ENCODE results near the gene ADCY5. TPM values are rescaled to one million over a fixed set of nuclear protein-coding genes. Genes with fewer than 3 reads are reported as not detected.

The ADCY5 gene
- total RNA-seq, 6 experiments from 2014 or later: 0.09 to 0.95 (median 0.19) TPM

- TF ChIP-seq, protein P1, sequence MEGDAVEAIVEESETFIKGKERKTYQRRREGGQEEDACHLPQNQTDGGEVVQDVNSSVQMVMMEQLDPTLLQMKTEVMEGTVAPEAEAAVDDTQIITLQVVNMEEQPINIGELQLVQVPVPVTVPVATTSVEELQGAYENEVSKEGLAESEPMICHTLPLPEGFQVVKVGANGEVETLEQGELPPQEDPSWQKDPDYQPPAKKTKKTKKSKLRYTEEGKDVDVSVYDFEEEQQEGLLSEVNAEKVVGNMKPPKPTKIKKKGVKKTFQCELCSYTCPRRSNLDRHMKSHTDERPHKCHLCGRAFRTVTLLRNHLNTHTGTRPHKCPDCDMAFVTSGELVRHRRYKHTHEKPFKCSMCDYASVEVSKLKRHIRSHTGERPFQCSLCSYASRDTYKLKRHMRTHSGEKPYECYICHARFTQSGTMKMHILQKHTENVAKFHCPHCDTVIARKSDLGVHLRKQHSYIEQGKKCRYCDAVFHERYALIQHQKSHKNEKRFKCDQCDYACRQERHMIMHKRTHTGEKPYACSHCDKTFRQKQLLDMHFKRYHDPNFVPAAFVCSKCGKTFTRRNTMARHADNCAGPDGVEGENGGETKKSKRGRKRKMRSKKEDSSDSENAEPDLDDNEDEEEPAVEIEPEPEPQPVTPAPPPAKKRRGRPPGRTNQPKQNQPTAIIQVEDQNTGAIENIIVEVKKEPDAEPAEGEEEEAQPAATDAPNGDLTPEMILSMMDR (IDR thresholded peaks at IDR 0.05): no peak
- Mint-ChIP-seq H3K9me3 (peaks cover 4% of the 10 kb centered on the region; the same call in 1 of the 2 replicates), H3K27ac (no peak overlapping the region), H3K4me3 (no peak overlapping the region), H3K36me3 (ENCODE audit: low read depth) (no peaks in the 10 kb centered on the region), H3K4me1 (ENCODE audit: low read depth) (no peaks in the 10 kb centered on the region), H3K27me3 (ENCODE audit: insufficient read depth) (peaks cover 16% of the 10 kb centered on the region)
- DNase-seq: no peak
Measured at GRCh38 chr3:123334056-123334455, 114.8 kb downstream of the ADCY5 start.

- H3K4me3 Mint-ChIP-seq: no peak overlapping the region
- no peak overlapping the region for H3K27ac Mint-ChIP-seq
- DNase-seq: no peak
- TF ChIP-seq, protein P1 (IDR thresholded peaks at IDR 0.05): no peak
- no peaks in the 10 kb centered on the region for H3K4me1 Mint-ChIP-seq (ENCODE audit: low read depth)
- H3K9me3 Mint-ChIP-seq: peaks cover 4% of the 10 kb centered on the region; the same call in 1 of the 2 replicates
- peaks cover 16% of the 10 kb centered on the region for H3K27me3 Mint-ChIP-seq (ENCODE audit: insufficient read depth)
- H3K36me3 Mint-ChIP-seq (ENCODE audit: low read depth): no peaks in the 10 kb centered on the region
Measured at GRCh38 chr3:123333401-123333800, 115.5 kb downstream of the ADCY5 start.

- H3K36me3 Mint-ChIP-seq (ENCODE audit: low read depth): no peaks in the 10 kb centered on the region
- H3K27ac Mint-ChIP-seq: no peak overlapping the region
- H3K4me3 Mint-ChIP-seq: no peak overlapping the region
- no peaks in the 10 kb centered on the region for H3K4me1 Mint-ChIP-seq (ENCODE audit: low read depth)
- peaks cover 16% of the 10 kb centered on the region for H3K27me3 Mint-ChIP-seq (ENCODE audit: insufficient read depth)
- H3K9me3 Mint-ChIP-seq: no peaks in the 10 kb centered on the region
- TF ChIP-seq, protein P1 (IDR thresholded peaks at IDR 0.05): no peak
- DNase-seq: no peak
Measured at GRCh38 chr3:123332124-123332641, 116.7 kb downstream of the ADCY5 start.

DNA sequence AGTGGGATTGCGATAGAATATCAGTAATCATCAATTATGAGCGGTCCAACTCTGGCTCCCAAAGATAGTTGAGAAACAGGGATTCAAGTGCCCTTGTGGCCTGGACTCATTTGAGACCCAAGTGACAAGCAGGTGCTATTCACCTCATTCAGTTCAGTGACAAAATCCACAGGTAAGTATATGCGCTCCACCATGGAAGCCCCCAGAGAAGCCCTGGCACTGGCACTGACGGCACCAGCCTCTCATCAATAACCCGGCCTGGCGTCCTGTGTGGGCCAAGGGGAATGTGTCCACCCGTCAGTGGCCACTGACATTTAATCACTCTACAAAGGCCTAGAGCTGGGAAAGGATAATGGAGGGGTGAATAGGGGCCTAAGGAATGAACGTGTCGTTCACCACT is 117.2 kb downstream of the ADCY5 start:
- TF ChIP-seq, protein P1 (IDR thresholded peaks at IDR 0.05): no peak
- H3K4me1 Mint-ChIP-seq (ENCODE audit: low read depth): no peaks in the 10 kb centered on the region

DNA sequence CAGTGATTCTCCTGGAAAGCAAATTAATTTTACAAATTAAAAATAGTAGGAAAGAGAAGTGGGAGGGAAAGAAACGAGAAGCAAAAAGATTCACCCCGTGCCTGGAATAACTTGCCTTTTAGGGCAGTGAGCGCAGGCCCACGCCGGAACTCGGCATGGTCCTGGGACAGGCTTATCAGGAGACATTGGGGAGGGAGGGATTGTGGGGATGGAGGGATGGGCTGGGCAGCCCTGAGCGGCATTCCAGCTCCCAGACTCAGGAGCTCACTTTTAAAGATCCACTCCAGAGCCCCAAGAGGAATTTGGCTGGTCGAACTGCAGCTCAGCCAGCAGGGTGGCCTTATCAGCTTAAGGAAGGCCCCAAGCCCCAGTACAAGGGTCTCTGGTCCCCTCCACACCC is 117.9 kb downstream of the ADCY5 start:
- TF ChIP-seq, protein P1 (IDR thresholded peaks at IDR 0.05): no peak
- H3K4me1 Mint-ChIP-seq (ENCODE audit: low read depth): no peaks in the 10 kb centered on the region
- H3K9me3 Mint-ChIP-seq: no peaks in the 10 kb centered on the region
- H3K36me3 Mint-ChIP-seq (ENCODE audit: low read depth): no peaks in the 10 kb centered on the region
- H3K27me3 Mint-ChIP-seq (ENCODE audit: insufficient read depth): peaks cover 23% of the 10 kb centered on the region
- H3K27ac Mint-ChIP-seq: no peak overlapping the region
- no peak for DNase-seq
- no peak overlapping the region for H3K4me3 Mint-ChIP-seq

More for the DNA sequence above, 117.2 kb downstream of the ADCY5 start:
- no peak for DNase-seq
- Mint-ChIP-seq H3K27me3 (ENCODE audit: insufficient read depth) (peaks cover 18% of the 10 kb centered on the region), H3K9me3 (no peaks in the 10 kb centered on the region), H3K4me3 (no peak overlapping the region), H3K36me3 (ENCODE audit: low read depth) (no peaks in the 10 kb centered on the region), H3K27ac (no peak overlapping the region)

Data from HFFc6 (cell line).